ENCODE data around the gene AGO3. TPM values are rescaled to one million over a fixed set of nuclear protein-coding genes. Genes with fewer than 3 reads are reported as not detected.
"Not testable (repeated sequence)": the region's sequence is repeated elsewhere in the genome, so short reads cannot be mapped to it uniquely, and the experiment has no call there.

AGO3 gene
- total and polyA plus RNA-seq, 2 of the 13 experiments (the other 11 are each of a cell fraction or from before 2014, with no cell fraction given), result 21.2 to 27.1 TPM

DNA sequence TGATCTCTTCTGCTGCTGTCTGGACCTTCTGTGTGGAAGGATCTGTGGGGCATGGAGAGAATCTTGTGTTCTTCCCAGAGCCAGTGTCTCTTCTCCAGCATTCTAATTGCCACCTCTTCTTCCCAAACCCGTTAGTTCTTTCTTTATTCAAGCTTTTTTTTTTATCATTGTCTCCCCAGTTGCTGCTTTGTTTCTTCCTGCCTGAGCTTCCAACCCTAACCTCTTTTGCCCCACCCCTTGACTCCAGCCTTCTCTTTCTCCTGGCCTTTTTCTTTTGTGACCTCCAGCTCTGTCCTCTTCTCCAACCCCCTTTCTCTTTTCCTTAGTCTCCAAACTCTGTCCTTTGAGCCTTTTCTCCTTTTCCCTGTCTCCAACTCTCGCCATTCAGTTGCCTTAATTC, 43.4 kb upstream of the AGO3 start:
- no peak overlapping the region for H3K4me3 ChIP-seq (replicated peaks in 1 of 3; ENCODE audit: insufficient read depth in 1 of 3, low read depth in 2 of 3, low read length in 3 of 3)
- TF ChIP-seq AHR (CRISPR knock-in tag; IDR thresholded peaks at IDR 0.05), result no peak
- TF ChIP-seq KMT2A (CRISPR knock-in tag; IDR thresholded peaks at IDR 0.05), result no peak
- H4K20me1 ChIP-seq (ENCODE audit: insufficient read depth, low read length), result 0 out of 2 replicates have a peak, but pooled peaks cover 10% of the 10 kb centered on the region
- no peak overlapping the region for H2AFZ ChIP-seq (ENCODE audit: low read length)
- intact Hi-C loops (cut with micrococcal nuclease; ENCODE audit: unreplicated experiment), result no loop called here
- 97% methylated on average over 2 of the region's 2 CpGs for WGBS (ENCODE audit: low lambda C conversion rate)
- CTCF ChIA-PET (ENCODE audit: low intra/inter-chr PET ratio, low total read pairs), result no interaction called here
- no peak for ATAC-seq
- no peaks in the 10 kb centered on the region; a peak in 1 of 5 replicates for H3K27me3 ChIP-seq (ENCODE audit: control insufficient read depth in 1 of 2, insufficient read depth in 2 of 2, low read length in 2 of 2)
- no peak overlapping the region for H3K9ac ChIP-seq (ENCODE audit: insufficient read depth, low read depth, low read length)
- H3K79me2 ChIP-seq (ENCODE audit: insufficient read depth, low read length), result peaks cover 11% of the 10 kb centered on the region
- in situ Hi-C loops (cut with HindIII; ENCODE audit: extremely low pct_ligation_motif_present, low pct_unique_long_range_greater_than_20kb), result no loop called here
- no peak overlapping the region for H3K27ac ChIP-seq (ENCODE audit: extremely low read length, insufficient read depth, low read length)
- no peak for DNase-seq (ENCODE audit: low spot score)
- H3K4me1 ChIP-seq (ENCODE audit: insufficient read depth, low read length), result peaks cover 39% of the 10 kb centered on the region
- peaks cover 3 to 25% of the 10 kb centered on the region in 2 experiments; a peak in 4 of 5 replicates for H3K36me3 ChIP-seq (replicated peaks in 1 of 2; ENCODE audit: control insufficient read depth in 1 of 2, insufficient read depth in 2 of 2, low read length in 2 of 2)
- FAIRE-seq, result no peak
- BruUV-seq (replicated peaks), result no TSS peak
- H3K9me3 ChIP-seq (ENCODE audit: low read length), result no peaks in the 10 kb centered on the region
- POLR2A ChIA-PET, result no interaction called here
- H3K4me2 ChIP-seq (ENCODE audit: low read depth, low read length), result no peak overlapping the region

DNA sequence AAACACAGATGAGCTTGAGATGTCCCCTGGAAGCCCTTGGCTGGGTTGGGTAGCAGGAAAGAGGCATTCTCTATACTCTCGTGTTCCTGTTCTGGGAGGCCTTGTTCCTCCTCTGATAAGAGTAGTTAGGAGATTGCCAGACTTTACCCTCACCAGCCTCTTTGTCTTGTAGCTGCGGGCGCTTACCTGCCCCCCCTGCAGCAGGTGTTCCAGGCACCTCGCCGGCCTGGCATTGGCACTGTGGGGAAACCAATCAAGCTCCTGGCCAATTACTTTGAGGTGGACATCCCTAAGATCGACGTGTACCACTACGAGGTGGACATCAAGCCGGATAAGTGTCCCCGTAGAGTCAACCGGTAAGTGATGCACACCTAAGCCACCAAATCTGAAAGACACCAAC, 42.6 kb upstream of the AGO3 start:
- FAIRE-seq, result no peak
- no peak for DNase-seq (ENCODE audit: low spot score)
- Histone ChIP-seq H3K4me1 (ENCODE audit: insufficient read depth, low read length) (peaks cover 35% of the 10 kb centered on the region), H3K79me2 (ENCODE audit: insufficient read depth, low read length) (peaks cover 11% of the 10 kb centered on the region), H4K20me1 (ENCODE audit: insufficient read depth, low read length) (0 out of 2 replicates have a peak, but pooled peaks cover 10% of the 10 kb centered on the region), H3K4me2 (ENCODE audit: low read depth, low read length) (no peak overlapping the region), H3K4me3 (replicated peaks in 1 of 3; ENCODE audit: insufficient read depth in 1 of 3, low read depth in 2 of 3, low read length in 3 of 3) (no peak overlapping the region), H2AFZ (ENCODE audit: low read length) (no peak overlapping the region), H3K9ac (ENCODE audit: insufficient read depth, low read depth, low read length) (no peak overlapping the region), H3K27me3 (ENCODE audit: control insufficient read depth in 1 of 2, insufficient read depth in 2 of 2, low read length in 2 of 2) (no peaks in the 10 kb centered on the region; a peak in 1 of 5 replicates), H3K9me3 (ENCODE audit: low read length) (no peaks in the 10 kb centered on the region), H3K27ac (ENCODE audit: extremely low read length, insufficient read depth, low read length) (no peak overlapping the region), H3K36me3 (replicated peaks in 1 of 2; ENCODE audit: control insufficient read depth in 1 of 2, insufficient read depth in 2 of 2, low read length in 2 of 2) (peaks cover 8 to 32% of the 10 kb centered on the region in 2 experiments; a peak in 4 of 5 replicates)
- ATAC-seq, result no peak
- BruUV-seq (replicated peaks), result no TSS peak
- ChIA-PET POLR2A (no interaction called here), CTCF (ENCODE audit: low intra/inter-chr PET ratio, low total read pairs) (no interaction called here)
- intact Hi-C loops (cut with micrococcal nuclease; ENCODE audit: unreplicated experiment) (no loop called here), in situ Hi-C loops (cut with HindIII; ENCODE audit: extremely low pct_ligation_motif_present, low pct_unique_long_range_greater_than_20kb) (no loop called here)
- 97% methylated on average over 11 of the region's 11 CpGs for WGBS (ENCODE audit: low lambda C conversion rate)
- TF ChIP-seq, protein P1, sequence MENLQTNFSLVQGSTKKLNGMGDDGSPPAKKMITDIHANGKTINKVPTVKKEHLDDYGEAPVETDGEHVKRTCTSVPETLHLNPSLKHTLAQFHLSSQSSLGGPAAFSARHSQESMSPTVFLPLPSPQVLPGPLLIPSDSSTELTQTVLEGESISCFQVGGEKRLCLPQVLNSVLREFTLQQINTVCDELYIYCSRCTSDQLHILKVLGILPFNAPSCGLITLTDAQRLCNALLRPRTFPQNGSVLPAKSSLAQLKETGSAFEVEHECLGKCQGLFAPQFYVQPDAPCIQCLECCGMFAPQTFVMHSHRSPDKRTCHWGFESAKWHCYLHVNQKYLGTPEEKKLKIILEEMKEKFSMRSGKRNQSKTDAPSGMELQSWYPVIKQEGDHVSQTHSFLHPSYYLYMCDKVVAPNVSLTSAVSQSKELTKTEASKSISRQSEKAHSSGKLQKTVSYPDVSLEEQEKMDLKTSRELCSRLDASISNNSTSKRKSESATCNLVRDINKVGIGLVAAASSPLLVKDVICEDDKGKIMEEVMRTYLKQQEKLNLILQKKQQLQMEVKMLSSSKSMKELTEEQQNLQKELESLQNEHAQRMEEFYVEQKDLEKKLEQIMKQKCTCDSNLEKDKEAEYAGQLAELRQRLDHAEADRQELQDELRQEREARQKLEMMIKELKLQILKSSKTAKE (CRISPR knock-in tag; IDR thresholded peaks at IDR 0.05; ENCODE audit: borderline replicate concordance), result no peak
- TF ChIP-seq THYN1 (CRISPR knock-in tag; IDR thresholded peaks at IDR 0.05; ENCODE audit: borderline replicate concordance, low read depth) (no peak), ZC3H13 (CRISPR knock-in tag; IDR thresholded peaks at IDR 0.05) (no peak), TCF7 (IDR thresholded peaks at IDR 0.05; ENCODE audit: low read depth) (no peak)
- TF ChIP-seq, protein P2, sequence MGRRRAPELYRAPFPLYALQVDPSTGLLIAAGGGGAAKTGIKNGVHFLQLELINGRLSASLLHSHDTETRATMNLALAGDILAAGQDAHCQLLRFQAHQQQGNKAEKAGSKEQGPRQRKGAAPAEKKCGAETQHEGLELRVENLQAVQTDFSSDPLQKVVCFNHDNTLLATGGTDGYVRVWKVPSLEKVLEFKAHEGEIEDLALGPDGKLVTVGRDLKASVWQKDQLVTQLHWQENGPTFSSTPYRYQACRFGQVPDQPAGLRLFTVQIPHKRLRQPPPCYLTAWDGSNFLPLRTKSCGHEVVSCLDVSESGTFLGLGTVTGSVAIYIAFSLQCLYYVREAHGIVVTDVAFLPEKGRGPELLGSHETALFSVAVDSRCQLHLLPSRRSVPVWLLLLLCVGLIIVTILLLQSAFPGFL (CRISPR knock-in tag; IDR thresholded peaks at IDR 0.05), result no peak

DNA sequence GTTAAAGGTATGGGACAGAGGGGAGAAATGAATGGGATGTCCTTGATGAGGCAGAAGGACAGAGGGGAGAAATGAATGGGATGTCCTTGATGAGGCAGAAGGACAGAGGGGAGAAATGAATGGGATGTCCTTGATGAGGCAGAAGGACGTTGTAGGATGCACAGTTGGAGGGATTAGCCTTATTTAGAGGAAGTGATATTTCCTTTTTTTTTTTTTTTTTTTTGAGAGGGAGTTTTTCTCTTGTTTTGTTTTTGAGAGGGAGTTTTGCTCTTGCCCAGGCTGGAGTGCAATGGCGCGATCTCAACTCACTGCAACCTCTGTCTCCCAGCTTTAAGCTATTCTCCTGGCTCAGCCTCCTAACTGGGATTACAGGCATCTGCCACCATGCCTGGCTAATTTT, 41.9 kb upstream of the AGO3 start:
- POLR2A ChIA-PET; intact Hi-C loops (cut with micrococcal nuclease; ENCODE audit: unreplicated experiment); H3K4me2 ChIP-seq (ENCODE audit: low read depth, low read length); H4K20me1 ChIP-seq (ENCODE audit: insufficient read depth, low read length); H3K9me3 ChIP-seq (ENCODE audit: low read length); CTCF ChIA-PET (ENCODE audit: low intra/inter-chr PET ratio, low total read pairs); H2AFZ ChIP-seq (ENCODE audit: low read length); in situ Hi-C loops (cut with HindIII; ENCODE audit: extremely low pct_ligation_motif_present, low pct_unique_long_range_greater_than_20kb); ATAC-seq; H3K4me3 ChIP-seq (replicated peaks in 1 of 3; ENCODE audit: insufficient read depth in 1 of 3, low read depth in 2 of 3, low read length in 3 of 3); FAIRE-seq; DNase-seq (ENCODE audit: low spot score); H3K9ac ChIP-seq (ENCODE audit: insufficient read depth, low read depth, low read length); BruUV-seq (replicated peaks); H3K27me3 ChIP-seq (ENCODE audit: control insufficient read depth in 1 of 2, insufficient read depth in 2 of 2, low read length in 2 of 2); H3K27ac ChIP-seq (ENCODE audit: extremely low read length, insufficient read depth, low read length): not testable (repeated sequence)
- WGBS (ENCODE audit: low lambda C conversion rate), result 97% methylated on average over 3 of the region's 3 CpGs
- H3K79me2 ChIP-seq (ENCODE audit: insufficient read depth, low read length), result peaks cover 11% of the 10 kb centered on the region
- peaks cover 34% of the 10 kb centered on the region for H3K4me1 ChIP-seq (ENCODE audit: insufficient read depth, low read length)
- H3K36me3 ChIP-seq (replicated peaks in 1 of 2; ENCODE audit: control insufficient read depth in 1 of 2, insufficient read depth in 2 of 2, low read length in 2 of 2), result peaks cover 13 to 40% of the 10 kb centered on the region in 2 experiments
